SU-DHL-6 (cell line): ENCODE results near the gene GIMAP4.

Experiments used
- H2AFZ ChIP-seq: fragments of 200-600 bp; sonication (generic); 2 replicates; pipeline ENCODE4 v1.6.1; 2014; ENCODE audit warnings: low read depth, mild to moderate bottlenecking, moderate library complexity, mixed read lengths, antibody characterized with exemption, low read length; ENCODE audit not compliant: severe bottlenecking
- H3F3A ChIP-seq: fragments of 200-600 bp; shearing (Covaris generic); 2 replicates; pipeline ENCODE4 v1.6.0; 2016; ENCODE audit warnings: antibody characterized with exemption, mild to moderate bottlenecking; ENCODE audit not compliant: insufficient read depth
- H3K27ac ChIP-seq: fragments of 200-600 bp; sonication (generic); 2 replicates; pipeline ENCODE4 v1.5.1; 2016; ENCODE audit warnings: low read depth, mild to moderate bottlenecking, low read length, moderate library complexity, mixed read lengths
- H3K27me3 ChIP-seq: fragments of 200-600 bp; sonication (generic), shearing (Covaris generic); 2 replicates; pipeline ENCODE4 v1.6.0; 2014; ENCODE audit warnings: mild to moderate bottlenecking, low read length
- H3K36me3 ChIP-seq: fragments of 200-600 bp; sonication (generic); 2 replicates; pipeline ENCODE4 v1.6.1; 2014; ENCODE audit warnings: mild to moderate bottlenecking, low read length, mixed read lengths
- H3K4me2 ChIP-seq: fragments of 300-600, 200-600 bp; shearing (Covaris generic), sonication (generic); 2 replicates; pipeline ENCODE4 v1.6.0; 2014; ENCODE audit warnings: low read length, low read depth, mild to moderate bottlenecking; ENCODE audit not compliant: poor library complexity, severe bottlenecking
- H3K4me3 ChIP-seq: fragments of 200-600 bp; sonication (generic); 2 replicates; pipeline ENCODE4 v1.5.1; 2014; ENCODE audit warnings: antibody characterized with exemption, low read length, mild to moderate bottlenecking, mixed read lengths; ENCODE audit not compliant: insufficient read depth, poor library complexity, severe bottlenecking
- H3K79me2 ChIP-seq: fragments of 200-600 bp; sonication (generic); 2 replicates; pipeline ENCODE4 v1.6.1; 2014; ENCODE audit warnings: mild to moderate bottlenecking, low read length, moderate library complexity; ENCODE audit not compliant: insufficient read depth
- H3K9ac ChIP-seq: fragments of 200-600 bp; sonication (generic); 2 replicates; pipeline ENCODE4 v1.7.0; 2014; ENCODE audit warnings: mild to moderate bottlenecking, low read length
- H3K9me2 ChIP-seq: fragments of 200-600 bp; sonication (generic); replicated peaks from 2 replicates; pipeline ENCODE4 v1.6.1; 2014; ENCODE audit warnings: low read length; ENCODE audit not compliant: insufficient read depth
- H3K9me3 ChIP-seq: fragments of 200-600 bp; sonication (generic); 2 replicates; pipeline ENCODE4 v1.6.1; 2014; ENCODE audit warnings: low read length, mixed read lengths; ENCODE audit not compliant: insufficient read depth
- H4K20me1 ChIP-seq: fragments of 200-600 bp; sonication (generic); 2 replicates; pipeline ENCODE4 v1.6.1; 2014; ENCODE audit warnings: low read depth, mild to moderate bottlenecking, antibody characterized with exemption, low read length, moderate library complexity, mixed read lengths
- CTCF ChIP-seq: fragments of 200-600 bp; sonication (generic); IDR thresholded peaks from one replicate; pipeline ENCODE4 v1.5.1; 2017; ENCODE audit warnings: antibody characterized with exemption, mild to moderate bottlenecking, low read length, moderate library complexity; ENCODE audit not compliant: insufficient read depth, poor library complexity, severe bottlenecking
- EZH2phosphoT487 ChIP-seq: fragments of 200-600 bp; sonication (generic), shearing (Covaris generic); conservative IDR thresholded peaks from 2 replicates; pipeline ENCODE4 v1.6.1; 2018; ENCODE audit warnings: mild to moderate bottlenecking, antibody characterized with exemption, low read length, moderate library complexity, mixed read lengths

GIMAP4 gene

DNA sequence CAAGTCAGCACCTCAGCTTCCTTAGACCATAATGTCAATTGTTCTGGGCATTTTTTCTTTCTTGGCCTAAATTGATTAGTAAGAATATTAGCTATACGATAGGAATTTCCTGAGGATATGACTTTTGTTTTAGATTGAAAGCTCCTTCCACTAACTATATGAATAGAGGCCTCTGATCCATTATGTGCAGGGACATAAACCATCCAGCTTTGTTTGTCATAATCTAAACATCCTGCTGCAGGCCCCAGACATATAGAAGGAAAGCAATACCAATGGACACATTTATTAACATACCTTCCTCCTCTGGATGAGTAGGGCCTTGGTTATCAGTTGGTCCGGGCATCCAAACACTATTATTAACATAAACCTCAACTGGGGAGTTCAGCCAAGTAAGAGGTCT lies 4.3 kb upstream of the GIMAP4 start:
- TF ChIP-seq CTCF (no peak), EZH2phosphoT487 (no peak)
- no peaks in the 10 kb centered on the region; the same call in 1 of the 2 replicates for H3K27me3 ChIP-seq
- no peaks in the 10 kb centered on the region for H3K79me2 ChIP-seq
- H3K9me3 ChIP-seq, result peaks cover 6% of the 10 kb centered on the region; the same call in 1 of the 2 replicates
- H3K4me3 ChIP-seq, result no peak overlapping the region
- no peak overlapping the region for H3K27ac ChIP-seq
- H3K36me3 ChIP-seq, result no peaks in the 10 kb centered on the region
- H3K9me2 ChIP-seq, result no peaks in the 10 kb centered on the region; the same call in 1 of the 2 replicates
- no peaks in the 10 kb centered on the region for H3F3A ChIP-seq
- no peak overlapping the region for H3K4me2 ChIP-seq
- no peak overlapping the region for H2AFZ ChIP-seq
- H3K9ac ChIP-seq, result no peak overlapping the region
- H4K20me1 ChIP-seq, result no peaks in the 10 kb centered on the region

GRCh38 chr7:150564006-150564405 lies 3.2 kb upstream of the GIMAP4 start:
- no peak for TF ChIP-seq CTCF
- no peak for TF ChIP-seq EZH2phosphoT487
- H3F3A ChIP-seq, result no peaks in the 10 kb centered on the region
- H3K9me3 ChIP-seq, result peaks cover 6% of the 10 kb centered on the region; the same call in 1 of the 2 replicates
- no peaks in the 10 kb centered on the region for H3K79me2 ChIP-seq
- H4K20me1 ChIP-seq, result no peaks in the 10 kb centered on the region
- no peaks in the 10 kb centered on the region; the same call in 1 of the 2 replicates for H3K27me3 ChIP-seq
- H3K4me3 ChIP-seq, result no peak overlapping the region
- H3K36me3 ChIP-seq, result no peaks in the 10 kb centered on the region
- H3K4me2 ChIP-seq, result no peak overlapping the region
- no peak overlapping the region for H3K27ac ChIP-seq
- H3K9ac ChIP-seq, result no peak overlapping the region
- H3K9me2 ChIP-seq, result no peaks in the 10 kb centered on the region; the same call in 1 of the 2 replicates
- H2AFZ ChIP-seq, result no peak overlapping the region

DNA sequence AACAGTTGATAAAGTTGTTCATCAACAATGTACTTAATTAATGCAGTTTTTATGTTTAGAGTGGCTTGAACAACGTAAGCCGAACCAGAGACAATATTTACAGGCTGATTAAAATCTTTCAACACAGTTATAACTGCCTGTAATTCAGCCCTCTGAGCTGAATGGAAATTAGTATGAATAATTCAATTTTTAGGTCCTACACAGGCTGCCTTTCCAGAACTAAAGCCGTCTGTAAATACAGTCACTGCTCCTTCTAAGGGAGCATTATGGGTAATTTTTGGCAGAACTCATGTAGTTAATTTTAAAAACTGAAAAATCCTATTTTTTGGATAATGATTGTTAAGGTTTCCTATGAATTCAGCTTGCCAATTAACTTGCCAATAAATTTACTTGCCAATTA lies 2.6 kb upstream of the GIMAP4 start:
- Histone ChIP-seq H3K9ac (no peak overlapping the region), H3K27ac (no peak overlapping the region), H3K27me3 (no peaks in the 10 kb centered on the region; the same call in 1 of the 2 replicates), H4K20me1 (no peaks in the 10 kb centered on the region), H3K9me3 (peaks cover 6% of the 10 kb centered on the region; the same call in 1 of the 2 replicates), H3K36me3 (no peaks in the 10 kb centered on the region), H3K9me2 (no peaks in the 10 kb centered on the region; the same call in 1 of the 2 replicates), H3K79me2 (no peaks in the 10 kb centered on the region), H3K4me3 (no peak overlapping the region), H3F3A (no peaks in the 10 kb centered on the region), H3K4me2 (no peak overlapping the region), H2AFZ (no peak overlapping the region)
- TF ChIP-seq CTCF, result no peak
- no peak for TF ChIP-seq EZH2phosphoT487
